ENCODE data around the gene PIGS.
"Not testable (repeated sequence)": the region's sequence is repeated elsewhere in the genome, so short reads cannot be mapped to it uniquely, and the experiment has no call there.

PIGS gene

GRCh38 chr17:28524476-28525424, 46.6 kb downstream of the PIGS start:
- no peak for TF ChIP-seq TAF1 (IDR thresholded peaks at IDR 0.05; ENCODE audit: low read depth, low read length)
- DNase-seq (ENCODE audit: insufficient read length, low spot score) (no peak), FAIRE-seq (no peak)

DNA sequence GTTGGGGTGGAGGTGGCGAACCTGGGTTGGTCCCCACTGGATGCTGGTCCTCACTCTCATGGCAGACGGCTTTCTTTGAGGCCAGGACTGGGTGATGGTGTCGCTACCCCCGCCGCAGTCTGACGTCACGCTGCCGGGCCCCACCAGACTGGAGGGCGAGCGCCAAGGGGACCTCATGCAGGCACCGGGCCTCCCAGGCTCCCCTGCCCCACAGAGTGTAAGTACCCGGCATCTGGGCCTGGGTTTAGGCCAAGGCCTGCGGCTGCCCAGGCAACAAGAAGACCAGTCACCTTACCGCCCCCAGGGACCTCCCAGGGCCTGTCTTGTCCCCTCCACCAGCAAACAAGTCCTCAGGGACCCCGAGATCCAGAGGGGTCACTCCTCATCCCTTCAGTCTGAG, 47.4 kb downstream of the PIGS start:
- TF ChIP-seq POLR2AphosphoS5 (IDR thresholded peaks at IDR 0.05; ENCODE audit: low read depth, low read length) (no peak), SPI1 (IDR thresholded peaks at IDR 0.05; ENCODE audit: low read depth, low read length) (no peak), POLR2A (IDR thresholded peaks at IDR 0.05; ENCODE audit: low read depth, low read length) (no peak), TAF1 (IDR thresholded peaks at IDR 0.05; ENCODE audit: low read depth, low read length) (no peak), PAX5 (IDR thresholded peaks at IDR 0.05; ENCODE audit: insufficient read depth, low read length, severe bottlenecking) (no peak), POU2F2 (IDR thresholded peaks at IDR 0.05; ENCODE audit: low read depth, low read length) (no peak)
- no peak for FAIRE-seq
- DNase-seq (ENCODE audit: insufficient read length, low spot score), result no peak

- DNase-seq (ENCODE audit: insufficient read length, low spot score) (no peak), FAIRE-seq (no peak)
- no peak for TF ChIP-seq PAX5 (IDR thresholded peaks at IDR 0.05; ENCODE audit: insufficient read depth, low read length, severe bottlenecking)
- no peak for TF ChIP-seq SPI1 (IDR thresholded peaks at IDR 0.05; ENCODE audit: low read depth, low read length)
- TF ChIP-seq POLR2AphosphoS5 (IDR thresholded peaks at IDR 0.05; ENCODE audit: low read depth, low read length), result no peak
- TF ChIP-seq TAF1 (IDR thresholded peaks at IDR 0.05; ENCODE audit: low read depth, low read length), result no peak
- no peak for TF ChIP-seq POLR2A (IDR thresholded peaks at IDR 0.05; ENCODE audit: low read depth, low read length)
- no peak for TF ChIP-seq POU2F2 (IDR thresholded peaks at IDR 0.05; ENCODE audit: low read depth, low read length)
Observed at GRCh38 chr17:28523186-28523585, 48.1 kb downstream of the PIGS start.

GRCh38 chr17:28522281-28522680, 49.0 kb downstream of the PIGS start:
- not testable (repeated sequence) for DNase-seq (ENCODE audit: insufficient read length, low spot score); FAIRE-seq

DNA sequence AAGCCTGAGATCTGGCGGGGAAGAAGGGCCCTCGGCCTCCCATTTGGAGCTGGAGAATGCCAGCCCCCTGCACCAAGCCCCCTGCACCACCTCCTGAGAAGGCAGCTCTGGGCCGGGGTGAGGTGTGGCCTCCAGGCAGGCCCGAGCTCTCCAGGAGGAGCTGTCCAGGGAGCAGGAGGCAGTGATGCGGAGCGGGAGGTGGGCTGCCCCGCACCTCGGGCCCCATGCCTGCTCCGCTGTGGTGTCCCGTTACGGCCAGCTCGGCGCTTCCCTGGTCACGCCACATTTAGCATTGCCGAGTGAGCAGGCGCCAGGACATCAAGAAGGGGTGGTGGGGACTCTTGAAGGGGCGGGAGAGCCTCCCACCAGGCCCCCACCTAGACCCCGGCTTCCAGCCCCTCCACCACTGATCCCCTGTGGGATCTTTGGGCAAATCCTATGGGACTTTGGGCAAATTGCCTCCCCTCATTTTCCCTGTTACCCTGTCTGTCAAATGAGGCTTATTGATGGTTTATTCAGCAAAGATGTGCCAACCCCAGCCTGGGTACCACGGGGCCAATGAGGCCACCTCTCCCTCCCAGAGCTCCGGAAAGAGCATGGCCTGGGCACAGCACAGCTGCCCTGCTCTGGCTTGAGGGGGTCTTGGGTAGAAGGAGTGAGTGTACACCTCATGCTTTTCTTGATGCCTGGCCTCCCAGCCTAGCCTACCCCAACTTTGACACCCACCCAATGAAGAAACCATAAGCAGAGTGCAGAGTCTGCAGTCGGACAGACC, 49.8 kb downstream of the PIGS start:
- no peak for TF ChIP-seq TAF1 (IDR thresholded peaks at IDR 0.05; ENCODE audit: low read depth, low read length)
- no peak for TF ChIP-seq POLR2AphosphoS5 (IDR thresholded peaks at IDR 0.05; ENCODE audit: low read depth, low read length)
- DNase-seq (ENCODE audit: insufficient read length, low spot score), result no peak
- no peak for FAIRE-seq

GRCh38 chr17:28520687-28521086, 50.6 kb downstream of the PIGS start:
- FAIRE-seq (no peak), DNase-seq (ENCODE audit: insufficient read length, low spot score) (no peak)
- TF ChIP-seq POU2F2 (IDR thresholded peaks at IDR 0.05; ENCODE audit: low read depth, low read length) (no peak), PAX5 (IDR thresholded peaks at IDR 0.05; ENCODE audit: insufficient read depth, low read length, severe bottlenecking) (no peak), SPI1 (IDR thresholded peaks at IDR 0.05; ENCODE audit: low read depth, low read length) (no peak)

GRCh38 chr17:28519236-28519635, 52.1 kb downstream of the PIGS start:
- DNase-seq (ENCODE audit: insufficient read length, low spot score) (no peak), FAIRE-seq (no peak)
- TF ChIP-seq TAF1 (IDR thresholded peaks at IDR 0.05; ENCODE audit: low read depth, low read length), result no peak
- TF ChIP-seq SPI1 (IDR thresholded peaks at IDR 0.05; ENCODE audit: low read depth, low read length), result no peak
- TF ChIP-seq POU2F2 (IDR thresholded peaks at IDR 0.05; ENCODE audit: low read depth, low read length), result no peak
- TF ChIP-seq PAX5 (IDR thresholded peaks at IDR 0.05; ENCODE audit: insufficient read depth, low read length, severe bottlenecking), result no peak
- TF ChIP-seq POLR2AphosphoS5 (IDR thresholded peaks at IDR 0.05; ENCODE audit: low read depth, low read length), result no peak
- TF ChIP-seq POLR2A (IDR thresholded peaks at IDR 0.05; ENCODE audit: low read depth, low read length), result no peak

DNA sequence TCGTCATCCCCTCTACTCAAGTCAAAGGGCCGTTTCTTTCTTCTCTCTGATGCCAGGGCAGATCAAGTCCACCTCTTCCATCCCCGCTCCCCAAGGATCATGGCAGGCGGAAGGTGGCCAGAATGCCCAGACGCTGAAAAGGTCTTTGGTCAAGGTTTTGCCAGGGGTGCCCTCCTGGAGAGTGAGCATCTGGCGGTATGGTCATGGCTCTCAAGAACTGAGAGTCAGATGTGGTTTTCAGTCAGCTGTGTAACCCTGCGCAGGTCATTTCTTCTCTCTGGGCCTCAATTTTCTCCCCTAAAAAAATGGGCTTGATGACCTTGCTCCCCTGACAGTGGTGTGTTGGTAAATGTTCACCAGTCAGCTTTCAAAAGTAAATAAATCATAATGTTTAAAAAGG, 52.7 kb downstream of the PIGS start:
- no peak for DNase-seq (ENCODE audit: insufficient read length, low spot score)
- TF ChIP-seq TAF1 (IDR thresholded peaks at IDR 0.05; ENCODE audit: low read depth, low read length) (no peak), POLR2AphosphoS5 (IDR thresholded peaks at IDR 0.05; ENCODE audit: low read depth, low read length) (no peak), POLR2A (IDR thresholded peaks at IDR 0.05; ENCODE audit: low read depth, low read length) (no peak), PAX5 (IDR thresholded peaks at IDR 0.05; ENCODE audit: insufficient read depth, low read length, severe bottlenecking) (no peak)
- no peak for FAIRE-seq

DNA sequence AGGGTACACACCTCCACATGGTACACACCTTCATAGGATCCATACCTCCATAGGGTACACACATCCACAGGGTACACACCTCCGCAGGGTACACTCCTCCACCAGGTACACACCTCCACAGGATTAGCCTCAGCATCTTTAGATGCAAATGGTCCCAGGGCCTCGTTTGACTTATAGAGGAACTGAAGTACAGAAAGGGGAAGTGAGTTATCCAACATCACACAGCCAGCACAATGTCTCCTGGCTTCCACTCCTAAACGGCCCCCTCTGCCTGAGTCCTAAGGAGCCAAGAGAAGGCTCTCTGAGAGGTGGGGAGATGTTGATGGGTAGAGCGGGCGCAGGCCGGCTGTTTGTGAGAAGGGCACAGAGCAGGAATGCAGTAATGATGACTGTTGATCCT, 53.2 kb downstream of the PIGS start:
- DNase-seq (ENCODE audit: insufficient read length, low spot score) (no peak), FAIRE-seq (no peak)
- no peak for TF ChIP-seq TAF1 (IDR thresholded peaks at IDR 0.05; ENCODE audit: low read depth, low read length)
- peak; percentile 96 for TF ChIP-seq SPI1 (IDR thresholded peaks at IDR 0.05; ENCODE audit: low read depth, low read length)
- TF ChIP-seq PAX5 (IDR thresholded peaks at IDR 0.05; ENCODE audit: insufficient read depth, low read length, severe bottlenecking), result no peak
- no peak for TF ChIP-seq POU2F2 (IDR thresholded peaks at IDR 0.05; ENCODE audit: low read depth, low read length)
- no peak for TF ChIP-seq POLR2A (IDR thresholded peaks at IDR 0.05; ENCODE audit: low read depth, low read length)
- no peak for TF ChIP-seq POLR2AphosphoS5 (IDR thresholded peaks at IDR 0.05; ENCODE audit: low read depth, low read length)

DNA sequence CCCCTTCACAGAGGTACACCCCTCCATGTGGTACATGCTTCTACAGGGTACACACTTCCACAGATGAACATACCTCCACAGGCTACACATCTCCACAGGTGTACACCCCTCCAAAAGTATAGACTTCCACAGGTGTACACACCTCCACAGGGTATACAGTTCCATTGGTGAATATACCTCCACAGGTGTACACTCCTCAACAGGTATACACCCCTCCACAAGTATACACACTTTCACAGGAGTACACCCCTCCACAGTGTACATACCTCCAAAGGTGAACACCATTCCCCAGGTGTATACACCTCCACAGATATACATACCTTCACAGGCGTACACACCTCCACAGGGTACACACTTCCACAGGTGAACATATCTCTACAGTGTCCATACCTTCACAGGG, 55.8 kb downstream of the PIGS start:
- FAIRE-seq, result no peak
- no peak for TF ChIP-seq PAX5 (IDR thresholded peaks at IDR 0.05; ENCODE audit: insufficient read depth, low read length, severe bottlenecking)
- no peak for TF ChIP-seq TAF1 (IDR thresholded peaks at IDR 0.05; ENCODE audit: low read depth, low read length)

More for the DNA sequence above, 55.8 kb downstream of the PIGS start:
- DNase-seq (ENCODE audit: insufficient read length, low spot score), result no peak
